H9 (cell line): ENCODE results near the gene TAS2R40. TPM values are rescaled to one million over a fixed set of nuclear protein-coding genes. Genes with fewer than 3 reads are reported as not detected.

Experiments used
- DNase-seq: peaks from one replicate; pipeline ENCODE4 v3.0.0-alpha.2; 2017
- H2AFZ ChIP-seq: one replicate; pipeline ENCODE4 v1.6.1; 2013; ENCODE audit warnings: mild to moderate bottlenecking, low read length, control low read depth, moderate library complexity
- H2AK5ac ChIP-seq: 2 replicates; pipeline ENCODE4 v1.6.1; 2013; ENCODE audit warnings: low read length, control low read depth, mixed read lengths; ENCODE audit not compliant: insufficient read length
- H2BK120ac ChIP-seq: one replicate; pipeline ENCODE4 v1.6.1; 2013; ENCODE audit warnings: low read depth, mild to moderate bottlenecking, low read length, control low read depth, inconsistent platforms; ENCODE audit not compliant: poor library complexity, severe bottlenecking
- H2BK12ac ChIP-seq: 2 replicates; pipeline ENCODE4 v1.6.1; 2013; ENCODE audit warnings: low read length, control low read depth, mixed read lengths, low read depth; ENCODE audit not compliant: insufficient read length
- H2BK15ac ChIP-seq: 2 replicates; pipeline ENCODE4 v1.6.1; 2013; ENCODE audit warnings: low read depth, low read length, control low read depth
- H2BK20ac ChIP-seq: one replicate; pipeline ENCODE4 v1.6.1; 2013; ENCODE audit warnings: low read depth, mild to moderate bottlenecking, low read length, control low read depth, inconsistent platforms; ENCODE audit not compliant: poor library complexity, severe bottlenecking
- H2BK5ac ChIP-seq: 2 replicates; pipeline ENCODE4 v1.6.1; 2013; ENCODE audit warnings: low read length, control low read depth, mixed read lengths; ENCODE audit not compliant: insufficient read length
- H3K14ac ChIP-seq: 2 replicates; pipeline ENCODE4 v1.6.1; 2013; ENCODE audit warnings: low read length, control low read depth; ENCODE audit not compliant: insufficient read depth
- H3K18ac ChIP-seq: 2 replicates; pipeline ENCODE4 v1.6.1; 2013; ENCODE audit warnings: low read depth, mild to moderate bottlenecking, mixed read lengths, low read length, control low read depth; ENCODE audit not compliant: insufficient read length
- H3K23ac ChIP-seq: 2 replicates; pipeline ENCODE4 v1.6.1; 2013; ENCODE audit warnings: low read length, control low read depth, mixed read lengths, low read depth; ENCODE audit not compliant: insufficient read length
- H3K23me2 ChIP-seq: 2 replicates; pipeline ENCODE4 v1.6.1; 2013; ENCODE audit warnings: low read depth, mild to moderate bottlenecking, mixed read lengths, low read length, control low read depth; ENCODE audit not compliant: insufficient read length, poor library complexity, severe bottlenecking
- H3K27ac ChIP-seq: 2 replicates; pipeline ENCODE4 v1.5.1; 2013; ENCODE audit warnings: low read length, control low read depth, mixed read lengths, low read depth; ENCODE audit not compliant: insufficient read length
- H3K27me3 ChIP-seq: 2 replicates; pipeline ENCODE4 v1.6.1; 2013; ENCODE audit warnings: low read length, control low read depth, inconsistent platforms; ENCODE audit not compliant: insufficient read depth
- H3K4ac ChIP-seq: 2 replicates; pipeline ENCODE4 v1.6.1; 2013; ENCODE audit warnings: low read depth, mild to moderate bottlenecking, control low read depth, inconsistent platforms, low read length, moderate library complexity
- H3K4me1 ChIP-seq: 2 replicates; pipeline ENCODE4 v1.6.1; 2013; ENCODE audit warnings: low read length, control low read depth, inconsistent platforms; ENCODE audit not compliant: insufficient read depth
- H3K4me2 ChIP-seq: 2 replicates; pipeline ENCODE4 v1.6.1; 2013; ENCODE audit warnings: low read length, control low read depth, mixed read lengths; ENCODE audit not compliant: insufficient read length, insufficient read depth
- H3K56ac ChIP-seq: 2 replicates; pipeline ENCODE4 v1.6.1; 2013; ENCODE audit warnings: low read depth, mild to moderate bottlenecking, mixed read lengths, low read length, control low read depth; ENCODE audit not compliant: insufficient read length
- H3K79me1 ChIP-seq: 2 replicates; pipeline ENCODE4 v1.6.1; 2013; ENCODE audit warnings: low read depth, mild to moderate bottlenecking, moderate library complexity, low read length, control low read depth, inconsistent platforms; ENCODE audit not compliant: insufficient read depth, poor library complexity, severe bottlenecking
- H3K79me2 ChIP-seq: 2 replicates; pipeline ENCODE4 v1.6.1; 2013; ENCODE audit warnings: low read length, control low read depth, inconsistent platforms; ENCODE audit not compliant: insufficient read depth
- H3K9ac ChIP-seq: 2 replicates; pipeline ENCODE4 v1.6.1; 2013; ENCODE audit warnings: low read length, control low read depth, mixed read lengths; ENCODE audit not compliant: insufficient read length; ENCODE audit errors: extremely low read depth
- H3K9me3 ChIP-seq: one replicate; pipeline ENCODE4 v1.6.1; 2013; ENCODE audit warnings: low read depth, low read length, inconsistent platforms; ENCODE audit not compliant: control insufficient read depth
- H3T11ph ChIP-seq: one replicate; pipeline ENCODE4 v1.6.1; 2013; ENCODE audit warnings: mild to moderate bottlenecking, low read length, control low read depth, inconsistent platforms
- H4K20me1 ChIP-seq: one replicate; pipeline ENCODE4 v1.6.1; 2013; ENCODE audit not compliant: control insufficient read depth, insufficient read length, insufficient read depth
- H4K5ac ChIP-seq: 2 replicates; pipeline ENCODE4 v1.6.1; 2013; ENCODE audit warnings: low read depth, mild to moderate bottlenecking, mixed read lengths, low read length, control low read depth; ENCODE audit not compliant: insufficient read length
- H4K8ac ChIP-seq: replicated peaks from 2 replicates; pipeline ENCODE4 v1.6.1; 2013; ENCODE audit warnings: low read length, control low read depth, mixed read lengths, low read depth; ENCODE audit not compliant: insufficient read length
- H4K91ac ChIP-seq: 2 replicates; pipeline ENCODE4 v1.6.1; 2013; ENCODE audit warnings: low read depth, mild to moderate bottlenecking, moderate library complexity, mixed read lengths, low read length, control low read depth; ENCODE audit not compliant: insufficient read length
- H3K27ac Mint-ChIP-seq, 3 experiments: 2 replicates in 2 of 3; 3 replicates in 1 of 3; pipeline ENCODE4 v1.8.0; 2020 to 2021; ENCODE audit warnings: mixed read lengths in 3 of 3, mild to moderate bottlenecking in 1 of 3, moderate library complexity in 1 of 3
- H3K27me3 Mint-ChIP-seq: 2 replicates; pipeline ENCODE4 v1.8.0; 2021; ENCODE audit warnings: low read depth, mild to moderate bottlenecking, moderate library complexity, mixed read lengths
- H3K36me3 Mint-ChIP-seq, 3 experiments: 2 replicates in 2 of 3; 3 replicates in 1 of 3; pipeline ENCODE4 v1.8.0; 2020 to 2021; ENCODE audit warnings: low read depth in 3 of 3, mixed read lengths in 3 of 3; ENCODE audit not compliant: insufficient read depth in 1 of 3
- H3K4me1 Mint-ChIP-seq, 2 experiments: 2 replicates each; pipeline ENCODE4 v1.8.0; 2020; ENCODE audit warnings: mixed read lengths in 2 of 2
- H3K4me3 Mint-ChIP-seq, 2 experiments: 2 replicates in 1 of 2; 3 replicates in 1 of 2; pipeline ENCODE4 v1.8.0; 2020 to 2021; ENCODE audit warnings: mild to moderate bottlenecking in 2 of 2, mixed read lengths in 2 of 2, moderate library complexity in 1 of 2
- H3K9me3 Mint-ChIP-seq, 2 experiments: 2 replicates in 1 of 2; 3 replicates in 1 of 2; pipeline ENCODE4 v1.8.0; 2020; ENCODE audit warnings: mild to moderate bottlenecking in 2 of 2, mixed read lengths in 2 of 2, moderate library complexity in 1 of 2
- CTCF ChIP-seq: fragments of 200-600 bp; sonication (generic); conservative IDR thresholded peaks from 3 replicates; pipeline ENCODE4 v1.8.0; 2021; ENCODE audit warnings: antibody characterized with exemption, mild to moderate bottlenecking
- WGBS: extraction: QIAGEN DNeasy Blood & Tissue Kit; methylation state at CpG from one replicate; pipeline ENCODE4 v1.1.7; 2013; ENCODE audit warnings: missing lambda C conversion rate, low lambda C conversion rate, mixed read lengths; ENCODE audit not compliant: insufficient read length; ENCODE audit errors: extremely low coverage; 5-methylcytosine and 5-hydroxymethylcytosine counted together
- total RNA-seq: library from RNA; stranded (reverse); gene quantifications from 2 replicates; pipeline ENCODE4 v1.2.1, GENCODE V29; 2021

Gene TAS2R40
- total RNA-seq, 1 experiment from 2014 or later, result not detected

- no peak overlapping the region for H2AK5ac ChIP-seq
- H3K23me2 ChIP-seq, result no peaks in the 10 kb centered on the region
- no peak for DNase-seq
- H4K91ac ChIP-seq, result no peak overlapping the region
- no peak overlapping the region for H3K27ac ChIP-seq
- H3K79me2 ChIP-seq, result no peaks in the 10 kb centered on the region
- no peak overlapping the region for H3K18ac ChIP-seq
- no peak overlapping the region for H3K56ac ChIP-seq
- H3K9ac ChIP-seq, result no peak overlapping the region
- Mint-ChIP-seq H3K27me3 (peaks cover 1% of the 10 kb centered on the region; the same call in 1 of the 2 replicates), H3K4me1 (no peaks in the 10 kb centered on the region), H3K27ac (no peak overlapping the region), H3K4me3 (no peak overlapping the region), H3K9me3 (no peaks in the 10 kb centered on the region; a peak in 1 of 5 replicates), H3K36me3 (no peaks in the 10 kb centered on the region)
- no peak overlapping the region for H2BK120ac ChIP-seq
- no peak overlapping the region for H2AFZ ChIP-seq
- no peak overlapping the region for H3K23ac ChIP-seq
- H3K4me1 ChIP-seq, result no peaks in the 10 kb centered on the region
- no peak overlapping the region for H3K4me2 ChIP-seq
- no peak overlapping the region for H2BK5ac ChIP-seq
- no peak overlapping the region for H4K8ac ChIP-seq
- H2BK12ac ChIP-seq, result no peak overlapping the region
- H4K20me1 ChIP-seq, result no peaks in the 10 kb centered on the region
- H3K4ac ChIP-seq, result no peak overlapping the region
- TF ChIP-seq CTCF, result no peak
- no peak overlapping the region for H3K14ac ChIP-seq
- no peaks in the 10 kb centered on the region for H3K9me3 ChIP-seq
- H3T11ph ChIP-seq, result no peak overlapping the region
- no peak overlapping the region for H2BK20ac ChIP-seq
- no peaks in the 10 kb centered on the region for H3K79me1 ChIP-seq
- no peak overlapping the region for H2BK15ac ChIP-seq
- no peak overlapping the region for H4K5ac ChIP-seq
- WGBS, result no CpG with 5 or more reads among the region's 4 CpGs
- no peaks in the 10 kb centered on the region for H3K27me3 ChIP-seq
Measured at GRCh38 chr7:143256932-143257331, 35.1 kb downstream of the TAS2R40 start.
